Effector memory CD4-positive, alpha-beta T cell (primary cell): ENCODE measurements around the gene TDP2.

Experiments used
- DNase-seq, 3 donors: peaks; one replicate each; pipeline ENCODE4 v3.0.0-alpha.2; 2020
- H3K27ac ChIP-seq: 2 replicates; pipeline ENCODE4 v1.7.0; 2013; ENCODE audit warnings: mild to moderate bottlenecking, low read length, moderate library complexity; ENCODE audit not compliant: insufficient read depth, poor library complexity, severe bottlenecking
- H3K27me3 ChIP-seq: replicated peaks from 2 replicates; pipeline ENCODE4 v1.7.0; 2013; ENCODE audit warnings: mild to moderate bottlenecking, low read length; ENCODE audit not compliant: insufficient read depth, control insufficient read depth, poor library complexity, severe bottlenecking
- H3K36me3 ChIP-seq: 2 replicates; pipeline ENCODE4 v1.7.0; 2013; ENCODE audit warnings: mild to moderate bottlenecking, low read length, moderate library complexity; ENCODE audit not compliant: control insufficient read depth, insufficient read depth
- H3K4me1 ChIP-seq: 2 replicates; pipeline ENCODE4 v1.7.0; 2013; ENCODE audit warnings: low read length, mild to moderate bottlenecking; ENCODE audit not compliant: control insufficient read depth, insufficient read depth, poor library complexity, severe bottlenecking
- H3K4me3 ChIP-seq: 2 replicates; pipeline ENCODE4 v1.7.0; 2013; ENCODE audit warnings: low read length, low read depth, mild to moderate bottlenecking; ENCODE audit not compliant: insufficient read depth, poor library complexity, severe bottlenecking
- H3K9me3 ChIP-seq: 2 replicates; pipeline ENCODE4 v1.7.0; 2013; ENCODE audit warnings: mild to moderate bottlenecking, low read length, moderate library complexity; ENCODE audit not compliant: control insufficient read depth

The TDP2 gene

GRCh38 chr6:24630856-24631505 is 35.7 kb downstream of the TDP2 start:
- no peak overlapping the region for H3K27ac ChIP-seq
- H3K36me3 ChIP-seq = no peaks in the 10 kb centered on the region
- no peaks in the 10 kb centered on the region for H3K4me1 ChIP-seq
- peaks cover 2% of the 10 kb centered on the region for H3K27me3 ChIP-seq
- DNase-seq = no peak
- no peak overlapping the region for H3K4me3 ChIP-seq
- no peaks in the 10 kb centered on the region for H3K9me3 ChIP-seq

GRCh38 chr6:24621626-24622289 is 44.9 kb downstream of the TDP2 start:
- H3K4me3 ChIP-seq = no peak overlapping the region
- H3K9me3 ChIP-seq = no peaks in the 10 kb centered on the region
- H3K4me1 ChIP-seq = no peaks in the 10 kb centered on the region
- no peak for DNase-seq
- no peak overlapping the region for H3K27ac ChIP-seq
- H3K36me3 ChIP-seq = no peaks in the 10 kb centered on the region
- H3K27me3 ChIP-seq = no peaks in the 10 kb centered on the region

- no peaks in the 10 kb centered on the region for H3K4me1 ChIP-seq
- no peak overlapping the region for H3K27ac ChIP-seq
- no peaks in the 10 kb centered on the region for H3K9me3 ChIP-seq
- H3K4me3 ChIP-seq = no peak overlapping the region
- H3K36me3 ChIP-seq = no peaks in the 10 kb centered on the region
- DNase-seq = no peak
- H3K27me3 ChIP-seq = no peaks in the 10 kb centered on the region
These were observed 46.1 kb downstream of the TDP2 start for GRCh38 chr6:24620637-24621036.

- H3K36me3 ChIP-seq = no peaks in the 10 kb centered on the region
These were observed 47.0 kb downstream of the TDP2 start for GRCh38 chr6:24619661-24620060.

GRCh38 chr6:24614648-24615047 is 52.1 kb downstream of the TDP2 start:
- Histone ChIP-seq H3K27me3 (no peaks in the 10 kb centered on the region), H3K27ac (no peak overlapping the region), H3K36me3 (no peaks in the 10 kb centered on the region), H3K9me3 (no peaks in the 10 kb centered on the region), H3K4me1 (no peaks in the 10 kb centered on the region), H3K4me3 (no peak overlapping the region)
- no peak for DNase-seq

More at GRCh38 chr6:24619661-24620060, 47.0 kb downstream of the TDP2 start:
- H3K27me3 ChIP-seq = no peaks in the 10 kb centered on the region
- no peak overlapping the region for H3K4me3 ChIP-seq
- DNase-seq = no peak
- no peak overlapping the region for H3K27ac ChIP-seq
- no peaks in the 10 kb centered on the region for H3K9me3 ChIP-seq
- H3K4me1 ChIP-seq = no peaks in the 10 kb centered on the region

- no peaks in the 10 kb centered on the region for H3K36me3 ChIP-seq
- no peaks in the 10 kb centered on the region for H3K27me3 ChIP-seq
- H3K4me1 ChIP-seq = no peaks in the 10 kb centered on the region
- no peaks in the 10 kb centered on the region for H3K9me3 ChIP-seq
- DNase-seq = no peak
- no peak overlapping the region for H3K27ac ChIP-seq
- H3K4me3 ChIP-seq = no peak overlapping the region
These were observed 52.7 kb downstream of the TDP2 start for GRCh38 chr6:24614043-24614420.

- DNase-seq = no peak
- no peak overlapping the region for H3K27ac ChIP-seq
- no peaks in the 10 kb centered on the region for H3K4me1 ChIP-seq
- H3K36me3 ChIP-seq = no peaks in the 10 kb centered on the region
- no peaks in the 10 kb centered on the region for H3K27me3 ChIP-seq
- H3K4me3 ChIP-seq = no peak overlapping the region
- H3K9me3 ChIP-seq = no peaks in the 10 kb centered on the region
These were observed 53.2 kb downstream of the TDP2 start for GRCh38 chr6:24613361-24614042.

GRCh38 chr6:24610672-24611071 is 56.0 kb downstream of the TDP2 start:
- no peaks in the 10 kb centered on the region for H3K36me3 ChIP-seq
- H3K4me3 ChIP-seq = no peak overlapping the region
- no peaks in the 10 kb centered on the region for H3K27me3 ChIP-seq
- no peak overlapping the region for H3K27ac ChIP-seq
- no peaks in the 10 kb centered on the region for H3K4me1 ChIP-seq
- DNase-seq = no peak
- no peaks in the 10 kb centered on the region for H3K9me3 ChIP-seq

- H3K36me3 ChIP-seq = no peaks in the 10 kb centered on the region
- no peaks in the 10 kb centered on the region for H3K27me3 ChIP-seq
- no peaks in the 10 kb centered on the region for H3K9me3 ChIP-seq
- H3K4me1 ChIP-seq = no peaks in the 10 kb centered on the region
- no peak overlapping the region for H3K27ac ChIP-seq
- no peak overlapping the region for H3K4me3 ChIP-seq
- DNase-seq = no peak
These were observed 59.2 kb downstream of the TDP2 start for GRCh38 chr6:24607310-24608105.
